RPMI8226 (cell line): Measurements from ENCODE around the gene PTEN.

Experiments
- DNase-seq: peaks from one replicate; pipeline ENCODE4 v3.0.0-alpha.2; 2015

The PTEN gene

DNA sequence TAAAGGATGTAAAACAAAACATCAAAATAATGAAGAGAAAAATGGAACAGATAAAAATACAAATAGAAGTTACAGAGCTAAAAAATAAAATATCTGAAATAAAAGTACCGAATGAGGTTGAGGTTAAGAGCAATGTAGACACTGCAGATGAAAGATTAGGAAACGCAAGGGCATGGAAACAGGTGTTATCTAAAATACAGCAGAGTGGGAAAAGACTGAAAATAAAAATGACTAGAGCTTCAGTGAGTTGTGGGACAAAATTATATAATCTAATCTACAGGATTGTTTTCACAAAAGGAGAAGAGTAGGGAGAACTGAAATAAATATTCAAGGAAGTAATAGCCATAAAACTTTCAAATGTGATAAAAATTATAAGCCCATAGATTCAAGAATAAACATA lies 123.8 kb downstream of the PTEN start:
- no peak for DNase-seq

DNA sequence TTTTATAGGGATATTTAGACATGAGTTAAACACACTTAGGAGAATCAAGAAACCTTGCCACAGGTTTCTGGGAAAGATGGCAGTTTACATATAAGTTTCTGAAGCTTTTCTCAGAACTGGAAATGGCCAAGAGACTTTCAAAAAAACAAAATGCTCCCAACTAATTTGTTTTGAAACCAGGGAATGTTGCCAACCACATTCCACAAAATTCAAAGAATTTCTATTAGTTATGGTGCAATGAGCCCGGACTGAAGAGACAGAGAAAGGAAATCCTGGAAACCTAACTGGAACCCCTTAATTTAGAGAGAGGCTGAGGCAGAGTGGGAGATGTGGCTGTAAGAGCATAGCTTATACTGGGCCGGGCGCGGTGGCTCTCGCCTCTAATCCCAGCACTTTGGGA lies 128.5 kb downstream of the PTEN start:
- no peak for DNase-seq

- DNase-seq, result no peak
These were observed 141.0 kb downstream of the PTEN start for GRCh38 chr10:88004451-88004850.

GRCh38 chr10:88006261-88006660 lies 142.8 kb downstream of the PTEN start:
- DNase-seq, result no peak

- DNase-seq, result no peak
These were observed 145.5 kb downstream of the PTEN start for GRCh38 chr10:88008866-88009470.

- DNase-seq, result no peak
These were observed 149.2 kb downstream of the PTEN start for GRCh38 chr10:88012641-88013040.

GRCh38 chr10:88017781-88018180 lies 154.4 kb downstream of the PTEN start:
- DNase-seq, result no peak

DNA sequence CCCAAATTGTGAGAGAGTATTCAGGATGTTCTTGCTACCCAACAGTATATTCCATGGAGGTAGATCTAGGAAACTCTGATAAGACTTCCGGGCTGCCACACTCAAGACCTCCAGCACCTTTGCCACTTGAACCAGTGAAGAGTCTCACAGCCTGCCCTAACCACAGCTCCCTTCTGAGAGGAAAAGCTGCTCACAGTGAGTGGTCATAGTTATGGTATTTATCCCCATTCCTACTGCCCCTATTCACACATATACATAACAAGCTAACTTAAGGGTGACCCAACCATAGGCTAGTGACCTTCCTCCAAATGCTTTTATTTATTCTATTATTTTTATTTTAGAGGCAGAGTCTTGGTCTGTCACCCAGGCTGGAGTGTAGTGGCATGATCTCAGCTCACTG lies 156.3 kb downstream of the PTEN start:
- no peak for DNase-seq
